ENCODE data around the gene CS.

GRCh38 chr12:56324206-56324605 lies 24.1 kb upstream of the CS start:
- no peak for TF ChIP-seq GATA2 (IDR thresholded peaks at IDR 0.05; ENCODE audit: low read depth, low read length)
- no peak for TF ChIP-seq GATA3 (IDR thresholded peaks at IDR 0.05; ENCODE audit: low read depth, low read length)
